Measurements from ENCODE around the gene MAN2C1.

Gene MAN2C1

GRCh38 chr15:75367913-75368688 is at the start of gene MAN2C1 (continued):
- peak; percentile 83 for TF ChIP-seq ZNF239 (tag by site-specific recombination; IDR thresholded peaks at IDR 0.05)
- TF ChIP-seq SCRT1 (tag by site-specific recombination; IDR thresholded peaks at IDR 0.05; ENCODE audit: borderline replicate concordance), result 0 out of 2 replicates have a peak, but pooled peaks have one; percentile 33
- no peak for TF ChIP-seq ZNF223 (tag by site-specific recombination; IDR thresholded peaks at IDR 0.05)
- TF ChIP-seq ZNF660 (tag by site-specific recombination; IDR thresholded peaks at IDR 0.05), result peak; percentile 99
- peak; percentile 99 for TF ChIP-seq ZNF501 (tag by site-specific recombination; IDR thresholded peaks at IDR 0.05)
- TF ChIP-seq ZNF626 (tag by site-specific recombination; IDR thresholded peaks at IDR 0.05), result no peak; the same call in 1 of the 2 replicates
- peak; percentile 77 for TF ChIP-seq BCL11B (tag by site-specific recombination; IDR thresholded peaks at IDR 0.05; ENCODE audit: low read depth)
- TF ChIP-seq ZNF792 (tag by site-specific recombination; IDR thresholded peaks at IDR 0.05), result peak; percentile 87
- peak; percentile 72 for TF ChIP-seq WT1 (tag by site-specific recombination; IDR thresholded peaks at IDR 0.05)
- peak; percentile 82; the same call in 1 of the 2 replicates for TF ChIP-seq ZNF785 (tag by site-specific recombination; IDR thresholded peaks at IDR 0.05)
- TF ChIP-seq ZNF398 (tag by site-specific recombination; IDR thresholded peaks at IDR 0.05), result peak; percentile 58
- peak; percentile 92 for TF ChIP-seq EGR2 (tag by site-specific recombination; IDR thresholded peaks at IDR 0.05; ENCODE audit: low read depth)
- peak; percentile 43; the same call in 1 of the 2 replicates for TF ChIP-seq ZNF704 (tag by site-specific recombination; IDR thresholded peaks at IDR 0.05)
- peak; percentile 51 for TF ChIP-seq SCRT2 (tag by site-specific recombination; IDR thresholded peaks at IDR 0.05)
- no peak for TF ChIP-seq ZNF544 (tag by site-specific recombination; IDR thresholded peaks at IDR 0.05)
- peak; percentile 89 for TF ChIP-seq ZNF394 (tag by site-specific recombination; IDR thresholded peaks at IDR 0.05; ENCODE audit: borderline replicate concordance)
- TF ChIP-seq MEIS1 (CRISPR knock-in tag; IDR thresholded peaks at IDR 0.05; ENCODE audit: borderline replicate concordance), result no peak
- TF ChIP-seq YY1 (tag by site-specific recombination; IDR thresholded peaks at IDR 0.05), result peak; percentile 98
- peak; percentile 98 for TF ChIP-seq ZNF324 (tag by site-specific recombination; IDR thresholded peaks at IDR 0.05)
- TF ChIP-seq ZNF155 (tag by site-specific recombination; IDR thresholded peaks at IDR 0.05), result no peak
- TF ChIP-seq ZBTB6 (tag by site-specific recombination; IDR thresholded peaks at IDR 0.05), result peak; percentile 82
- TF ChIP-seq ZEB2 (tag by site-specific recombination; IDR thresholded peaks at IDR 0.05), result peak; percentile 96
- TF ChIP-seq ZNF548 (tag by site-specific recombination; IDR thresholded peaks at IDR 0.05), result 0 out of 2 replicates have a peak, but pooled peaks have one; percentile 42
- TF ChIP-seq HOXC10 (CRISPR knock-in tag; IDR thresholded peaks at IDR 0.05), result no peak
- no peak; the same call in 1 of the 2 replicates for TF ChIP-seq ZNF514 (tag by site-specific recombination; IDR thresholded peaks at IDR 0.05)
- peak; percentile 73 for TF ChIP-seq ZBTB26 (tag by site-specific recombination; optimal IDR thresholded peaks at IDR 0.05)
- no peak for TF ChIP-seq ZNF433 (tag by site-specific recombination; IDR thresholded peaks at IDR 0.05; ENCODE audit: low read depth)
- TF ChIP-seq REPIN1 (tag by site-specific recombination; IDR thresholded peaks at IDR 0.05; ENCODE audit: low read depth), result peak; percentile 83; the same call in 1 of the 2 replicates
- TF ChIP-seq ZNF488 (tag by site-specific recombination; IDR thresholded peaks at IDR 0.05), result no peak; the same call in 1 of the 2 replicates
- TF ChIP-seq MYNN (tag by site-specific recombination; IDR thresholded peaks at IDR 0.05; ENCODE audit: borderline replicate concordance), result no peak
- TF ChIP-seq ZNF529 (tag by site-specific recombination; IDR thresholded peaks at IDR 0.05; ENCODE audit: insufficient replicate concordance), result no peak
- peak; percentile 99 for TF ChIP-seq SP2 (tag by site-specific recombination; IDR thresholded peaks at IDR 0.05)
- TF ChIP-seq ZNF521 (tag by site-specific recombination; IDR thresholded peaks at IDR 0.05), result no peak
- peak; percentile 94; the same call in 1 of the 2 replicates for TF ChIP-seq ZFP41 (tag by site-specific recombination; IDR thresholded peaks at IDR 0.05; ENCODE audit: borderline replicate concordance)
- TF ChIP-seq ZNF658 (tag by site-specific recombination; IDR thresholded peaks at IDR 0.05), result no peak
- no peak for TF ChIP-seq ZNF571 (tag by site-specific recombination; IDR thresholded peaks at IDR 0.05)
